Transverse colon (tissue), 4 donors: ENCODE results near the gene SP100.

ENCODE experiments used
- CTCF ChIP-seq, 5 experiments: fragments of 200-600 bp in 3 of 5; fragments of 450-650 bp in 2 of 5; sonication (generic) in 3 of 5; IDR thresholded peaks; 1 replicate in 2 of 5; 2 replicates in 3 of 5; pipeline ENCODE4 v1.5.1; 2016 to 2017; ENCODE audit warnings: antibody characterized with exemption in 5 of 5, inconsistent platforms in 3 of 5, mild to moderate bottlenecking in 2 of 5, moderate library complexity in 1 of 5
- POLR2A ChIP-seq: fragments of 450-650 bp; IDR thresholded peaks from one replicate; pipeline ENCODE4 v1.6.1; 2016; ENCODE audit warnings: antibody characterized with exemption, mild to moderate bottlenecking, moderate library complexity
- POLR2AphosphoS5 ChIP-seq, 3 donors: sonication (generic); formaldehyde crosslinking; IDR thresholded peaks; one replicate each; pipeline ENCODE4 v1.6.1; 2016; ENCODE audit warnings: antibody characterized with exemption in 3 of 3

DNA sequence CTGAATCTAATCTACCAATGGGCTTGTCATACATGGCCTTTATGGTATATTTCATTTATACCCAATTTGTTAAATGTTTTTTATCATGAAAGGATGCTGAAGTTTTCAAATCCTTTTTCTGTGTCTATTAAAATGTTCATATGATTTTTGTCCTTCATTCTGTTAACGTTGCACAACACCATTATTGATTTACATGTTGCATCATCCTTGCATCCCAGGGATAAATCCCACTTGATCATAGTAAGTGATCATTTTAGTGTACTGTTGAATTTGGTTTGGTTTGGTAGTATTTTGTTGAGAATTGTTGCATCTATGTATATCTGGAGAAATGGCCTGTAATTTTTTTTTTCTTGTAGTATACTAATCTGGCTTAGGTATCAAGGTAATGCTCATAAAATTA, 9.4 kb downstream of the SP100 start:
- no peak for TF ChIP-seq CTCF (IDR thresholded peaks at IDR 0.05)
- no peak for TF ChIP-seq POLR2AphosphoS5 (IDR thresholded peaks at IDR 0.05)
- TF ChIP-seq POLR2A = no peak
